Breast epithelium (tissue), 4 donors: ENCODE results near the gene WFDC5. TPM values are rescaled to one million over a fixed set of nuclear protein-coding genes. Genes with fewer than 3 reads are reported as not detected.

Experiments used
- DNase-seq, 2 donors: peaks; one replicate each; pipeline ENCODE4 v3.0.0-alpha.2; 2019; ENCODE audit warnings: low spot score in 2 of 2
- H3K27ac ChIP-seq, 2 donors: fragments of 200-600 bp; sonication (generic) in 1 of 2; one replicate each; pipeline ENCODE4 v1.5.1; 2016 to 2019; ENCODE audit warnings: mild to moderate bottlenecking in 1 of 2
- H3K27me3 ChIP-seq, 2 donors: fragments of 200-600 bp; sonication (generic) in 1 of 2; one replicate each; pipeline versions ENCODE4 v1.5.1 to v1.6.0; 2017 to 2019; ENCODE audit warnings: control low read depth in 1 of 2, mild to moderate bottlenecking in 1 of 2
- H3K36me3 ChIP-seq: fragments of 200-600 bp; one replicate; pipeline ENCODE4 v1.5.1; 2019
- H3K4me1 ChIP-seq, 2 donors: fragments of 200-600 bp; sonication (generic); one replicate each; pipeline ENCODE4 v1.5.1; 2016 to 2019; ENCODE audit warnings: control low read depth in 1 of 2
- H3K4me3 ChIP-seq, 3 donors: fragments of 200-600 bp; sonication (generic); 1 replicate in 2 of 3; 2 replicates in 1 of 3; pipeline ENCODE4 v1.5.1; 2016 to 2019; ENCODE audit warnings: mild to moderate bottlenecking in 3 of 3, moderate library complexity in 2 of 3
- H3K9me3 ChIP-seq, 2 donors: fragments of 200-600 bp; sonication (generic) in 1 of 2; one replicate each; pipeline ENCODE4 v1.5.1; 2016 to 2019; ENCODE audit warnings: control low read depth in 1 of 2
- POLR2A ChIP-seq: fragments of 450-650 bp; IDR thresholded peaks from one replicate; pipeline ENCODE4 v1.6.1; 2016; ENCODE audit warnings: antibody characterized with exemption, mild to moderate bottlenecking, moderate library complexity
- POLR2AphosphoS5 ChIP-seq, 3 donors: sonication (generic); formaldehyde crosslinking; IDR thresholded peaks; one replicate each; pipeline ENCODE4 v1.6.1; 2017; ENCODE audit warnings: antibody characterized with exemption in 3 of 3
- intact Hi-C: fragments of 100-400 bp; cut with DNase I; formaldehyde crosslinking; loops from one replicate; pipeline ENCODE4 v1.15.1; 2023; ENCODE audit warnings: low total_unique reads
- total RNA-seq, 3 donors: library from RNA; depleted of rRNA; stranded (reverse); fragments of >200 nt; gene quantifications; one replicate each; pipeline ENCODE4 v1.1.0, GENCODE V29; 2016
- TF ChIP-seq, protein P1 (sequence below), 3 donors: fragments of 450-650 bp; IDR thresholded peaks; one replicate each; pipeline ENCODE4 v1.5.1; 2016 to 2017; ENCODE audit warnings: antibody characterized with exemption in 3 of 3, mild to moderate bottlenecking in 3 of 3, moderate library complexity in 3 of 3

Gene WFDC5
- total RNA-seq, 3 donors from 2014 or later = not detected

DNA sequence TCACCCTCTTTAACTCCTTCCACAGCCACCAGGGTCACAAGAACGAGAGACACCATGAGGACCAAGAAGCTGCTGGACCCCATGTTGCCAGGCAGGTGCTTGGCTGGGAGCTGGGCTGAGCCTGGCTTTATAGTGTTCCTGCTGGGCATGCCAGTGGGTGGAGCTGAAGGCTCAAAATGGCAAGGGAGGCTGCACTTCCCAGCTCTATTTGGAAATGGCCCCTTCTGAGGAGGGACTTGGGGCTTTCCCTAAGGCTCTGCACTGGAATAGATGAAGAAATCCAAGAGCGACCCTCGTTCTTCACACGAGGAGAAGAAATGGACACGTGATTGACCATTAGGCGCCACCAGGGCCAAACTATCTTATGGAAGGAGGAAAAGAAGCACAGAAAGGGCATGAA, 9.4 kb upstream of the WFDC5 start, which contains the start of gene WFDC12:
Gene WFDC12, minus strand, starts transcription at position 101 of the 400 bp plus-strand sequence. Its CDS starts 18 bp downstream, at position 83.
- H3K36me3 ChIP-seq = no peaks in the 10 kb centered on the region
- no peaks in the 10 kb centered on the region for H3K4me1 ChIP-seq
- no peaks in the 10 kb centered on the region for H3K9me3 ChIP-seq
- intact Hi-C loops = no loop called here
- H3K27me3 ChIP-seq = no peaks in the 10 kb centered on the region
- no peak within 1 kb of the TSS for H3K27ac ChIP-seq
- TF ChIP-seq, protein P1, sequence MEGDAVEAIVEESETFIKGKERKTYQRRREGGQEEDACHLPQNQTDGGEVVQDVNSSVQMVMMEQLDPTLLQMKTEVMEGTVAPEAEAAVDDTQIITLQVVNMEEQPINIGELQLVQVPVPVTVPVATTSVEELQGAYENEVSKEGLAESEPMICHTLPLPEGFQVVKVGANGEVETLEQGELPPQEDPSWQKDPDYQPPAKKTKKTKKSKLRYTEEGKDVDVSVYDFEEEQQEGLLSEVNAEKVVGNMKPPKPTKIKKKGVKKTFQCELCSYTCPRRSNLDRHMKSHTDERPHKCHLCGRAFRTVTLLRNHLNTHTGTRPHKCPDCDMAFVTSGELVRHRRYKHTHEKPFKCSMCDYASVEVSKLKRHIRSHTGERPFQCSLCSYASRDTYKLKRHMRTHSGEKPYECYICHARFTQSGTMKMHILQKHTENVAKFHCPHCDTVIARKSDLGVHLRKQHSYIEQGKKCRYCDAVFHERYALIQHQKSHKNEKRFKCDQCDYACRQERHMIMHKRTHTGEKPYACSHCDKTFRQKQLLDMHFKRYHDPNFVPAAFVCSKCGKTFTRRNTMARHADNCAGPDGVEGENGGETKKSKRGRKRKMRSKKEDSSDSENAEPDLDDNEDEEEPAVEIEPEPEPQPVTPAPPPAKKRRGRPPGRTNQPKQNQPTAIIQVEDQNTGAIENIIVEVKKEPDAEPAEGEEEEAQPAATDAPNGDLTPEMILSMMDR (IDR thresholded peaks at IDR 0.05) = no peak
- TF ChIP-seq POLR2A = no peak
- no peak for TF ChIP-seq POLR2AphosphoS5 (IDR thresholded peaks at IDR 0.05)
- DNase-seq = no peak
- H3K4me3 ChIP-seq = no peak within 1 kb of the TSS

DNA sequence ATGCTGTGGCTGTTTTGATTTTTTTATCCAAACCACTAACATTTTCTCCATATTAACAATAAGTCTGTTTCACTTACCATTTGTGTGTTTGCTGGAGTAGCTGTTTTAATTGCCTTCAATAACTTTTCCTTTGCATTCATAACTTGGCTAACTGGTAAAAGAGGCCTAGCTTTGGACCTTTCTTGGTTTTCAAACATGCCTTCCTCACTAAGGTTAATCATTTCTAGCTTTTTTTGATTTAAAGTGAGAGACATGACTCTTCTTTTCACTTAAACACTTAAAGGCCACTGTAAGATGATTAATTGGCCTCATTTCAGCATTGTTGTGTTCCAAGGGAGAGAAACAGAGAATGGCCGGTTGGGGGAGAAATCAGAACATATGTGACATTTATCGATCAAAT, 6.4 kb upstream of the WFDC5 start:
- H3K36me3 ChIP-seq = no peaks in the 10 kb centered on the region
- TF ChIP-seq, protein P1 (IDR thresholded peaks at IDR 0.05) = no peak
- TF ChIP-seq POLR2AphosphoS5 (IDR thresholded peaks at IDR 0.05) (no peak), POLR2A (no peak)
- DNase-seq = no peak
- H3K4me1 ChIP-seq = no peaks in the 10 kb centered on the region
- intact Hi-C loops = no loop called here
- H3K9me3 ChIP-seq = no peaks in the 10 kb centered on the region
- H3K4me3 ChIP-seq = no peak overlapping the region
- no peaks in the 10 kb centered on the region for H3K27me3 ChIP-seq
- H3K27ac ChIP-seq = no peak overlapping the region

DNA sequence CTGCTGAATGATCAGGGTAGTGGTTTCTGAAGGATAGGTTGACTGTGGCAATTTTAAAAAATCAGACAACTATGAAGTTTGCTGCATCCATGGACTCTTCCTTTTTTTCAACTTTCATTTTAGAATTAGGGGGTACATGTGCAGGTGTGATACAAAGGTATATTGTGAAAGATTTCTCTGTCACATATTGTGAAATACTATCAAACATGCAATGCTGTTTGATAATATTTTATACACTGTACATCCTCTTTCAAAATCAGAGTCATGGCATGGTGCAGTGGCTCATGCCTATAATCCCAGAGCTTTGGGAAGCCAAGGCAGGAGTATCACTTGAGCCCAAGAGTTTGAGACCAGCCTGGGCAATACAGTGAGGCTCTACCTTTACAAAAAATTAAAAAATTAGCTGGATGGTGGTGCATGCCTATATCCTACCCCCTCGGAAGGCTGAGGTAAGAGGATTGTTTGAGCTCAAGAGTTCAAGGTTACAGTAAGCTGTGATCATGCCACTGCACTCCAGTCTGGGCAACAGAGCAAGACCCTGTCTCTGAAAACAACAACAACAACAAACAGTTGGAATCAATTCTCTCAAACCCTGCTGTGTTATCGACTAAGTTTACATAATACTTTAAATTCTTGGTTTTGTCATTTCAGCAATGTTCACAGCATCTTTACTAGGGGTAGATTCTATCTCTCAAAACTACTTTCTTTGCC, 4.7 kb upstream of the WFDC5 start:
- Histone ChIP-seq H3K4me1 (no peaks in the 10 kb centered on the region), H3K4me3 (no peak overlapping the region), H3K27me3 (no peaks in the 10 kb centered on the region), H3K36me3 (no peaks in the 10 kb centered on the region), H3K9me3 (no peaks in the 10 kb centered on the region), H3K27ac (no peak overlapping the region)
- no peak for DNase-seq
- intact Hi-C loops = no loop called here
- TF ChIP-seq, protein P1 (IDR thresholded peaks at IDR 0.05) = no peak
- TF ChIP-seq POLR2AphosphoS5 (IDR thresholded peaks at IDR 0.05) = no peak
- TF ChIP-seq POLR2A = no peak

DNA sequence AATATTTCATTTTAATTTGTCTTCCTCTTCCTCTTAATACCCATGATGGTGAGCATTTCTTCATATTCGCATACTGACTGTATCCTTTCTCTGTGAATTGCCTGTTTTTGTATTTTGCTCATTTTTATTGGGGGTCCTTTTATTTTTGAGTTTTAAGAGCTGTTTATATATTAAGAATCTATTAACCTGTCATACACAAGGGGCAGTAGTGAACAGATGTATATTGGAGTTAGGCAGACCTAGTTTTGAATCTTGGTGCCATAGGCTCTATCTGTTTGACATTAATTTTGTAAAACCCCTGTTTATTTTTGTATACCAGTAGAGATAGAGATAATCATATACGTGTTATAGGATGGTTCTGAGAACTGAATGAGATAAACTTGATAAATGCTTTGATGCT, 3.1 kb upstream of the WFDC5 start:
- DNase-seq = no peak

DNA sequence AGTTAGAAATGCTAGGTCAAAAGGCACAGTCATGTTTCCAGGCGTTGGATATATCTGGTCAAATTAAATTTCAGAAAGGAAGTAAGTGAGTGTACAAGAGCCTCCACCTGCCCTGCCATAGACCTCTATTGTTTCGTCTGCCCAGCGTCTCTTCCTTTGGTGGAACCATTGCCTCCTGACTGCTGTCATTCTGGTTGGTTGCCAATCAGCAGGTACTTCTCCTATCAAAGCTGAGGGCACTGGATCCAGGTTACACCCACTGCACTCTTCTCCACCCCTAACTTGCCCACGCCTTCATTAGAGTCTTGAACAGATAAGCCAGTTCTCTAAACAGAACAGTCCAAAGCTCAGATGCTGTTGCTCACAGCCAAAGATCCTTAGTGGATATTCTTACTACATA, 2.6 kb upstream of the WFDC5 start:
- H3K27me3 ChIP-seq = no peaks in the 10 kb centered on the region
- H3K27ac ChIP-seq = no peak overlapping the region
- H3K4me3 ChIP-seq = no peak overlapping the region
- TF ChIP-seq POLR2A = no peak
- no peak for TF ChIP-seq POLR2AphosphoS5 (IDR thresholded peaks at IDR 0.05)
- TF ChIP-seq, protein P1 (IDR thresholded peaks at IDR 0.05) = no peak
- no peak for DNase-seq
- no peaks in the 10 kb centered on the region for H3K4me1 ChIP-seq
- intact Hi-C loops = no loop called here
- no peaks in the 10 kb centered on the region for H3K9me3 ChIP-seq
- H3K36me3 ChIP-seq = no peaks in the 10 kb centered on the region

More for the DNA sequence above, 3.1 kb upstream of the WFDC5 start:
- H3K4me1 ChIP-seq = no peaks in the 10 kb centered on the region
- H3K4me3 ChIP-seq = no peak overlapping the region
- H3K36me3 ChIP-seq = no peaks in the 10 kb centered on the region
- intact Hi-C loops = no loop called here
- TF ChIP-seq POLR2A = no peak
- no peaks in the 10 kb centered on the region for H3K9me3 ChIP-seq
- no peak overlapping the region for H3K27ac ChIP-seq
- H3K27me3 ChIP-seq = no peaks in the 10 kb centered on the region
